Endodermal cell (in vitro differentiated cells): Measurements from ENCODE around the gene DPH2. TPM values are rescaled to one million over a fixed set of nuclear protein-coding genes. Genes with fewer than 3 reads are reported as not detected.

Experiments
- DNase-seq: peaks from one replicate; pipeline ENCODE4 v3.0.0-alpha.2; 2017
- H3K27ac ChIP-seq: 2 replicates; pipeline ENCODE4 v1.5.1; 2013; ENCODE audit warnings: mild to moderate bottlenecking, low read depth, low read length, moderate library complexity
- H3K27me3 ChIP-seq: 2 replicates; pipeline ENCODE4 v1.6.1; 2013; ENCODE audit warnings: mild to moderate bottlenecking, low read length, moderate library complexity; ENCODE audit not compliant: insufficient read depth, control insufficient read depth, poor library complexity, severe bottlenecking
- H3K36me3 ChIP-seq: 2 replicates; pipeline ENCODE4 v1.7.0; 2013; ENCODE audit warnings: mild to moderate bottlenecking, low read length, moderate library complexity; ENCODE audit not compliant: control insufficient read depth, insufficient read depth
- H3K4me1 ChIP-seq: one replicate; pipeline ENCODE4 v1.7.0; 2013; ENCODE audit warnings: low read length; ENCODE audit not compliant: control insufficient read depth, insufficient read depth
- H3K4me3 ChIP-seq: 2 replicates; pipeline ENCODE4 v1.5.1; 2013; ENCODE audit warnings: mild to moderate bottlenecking, low read length, moderate library complexity
- H3K9ac ChIP-seq: 2 replicates; pipeline ENCODE4 v1.6.1; 2013; ENCODE audit warnings: mild to moderate bottlenecking, low read length, moderate library complexity; ENCODE audit not compliant: poor library complexity, severe bottlenecking; ENCODE audit errors: extremely low read depth
- H3K9me3 ChIP-seq: 2 replicates; pipeline ENCODE4 v1.6.1; 2013; ENCODE audit warnings: mild to moderate bottlenecking, low read length, moderate library complexity; ENCODE audit not compliant: control insufficient read depth
- H3K27ac Mint-ChIP-seq: 2 replicates; pipeline ENCODE4 v1.8.0; 2020; ENCODE audit warnings: mixed read lengths
- H3K27me3 Mint-ChIP-seq: 2 replicates; pipeline ENCODE4 v1.8.0; 2021; ENCODE audit warnings: mild to moderate bottlenecking, mixed read lengths; ENCODE audit not compliant: insufficient read depth
- H3K36me3 Mint-ChIP-seq: 2 replicates; pipeline ENCODE4 v1.8.0; 2020; ENCODE audit warnings: low read depth, mixed read lengths
- H3K4me1 Mint-ChIP-seq: 2 replicates; pipeline ENCODE4 v1.8.0; 2020; ENCODE audit warnings: mixed read lengths
- H3K4me3 Mint-ChIP-seq: 2 replicates; pipeline ENCODE4 v1.8.0; 2020; ENCODE audit warnings: mild to moderate bottlenecking, moderate library complexity, mixed read lengths
- H3K9me3 Mint-ChIP-seq: 2 replicates; pipeline ENCODE4 v1.8.0; 2020; ENCODE audit warnings: mild to moderate bottlenecking, mixed read lengths
- CTCF ChIP-seq: fragments of 200-600 bp; sonication (generic); conservative IDR thresholded peaks from 2 replicates; pipeline ENCODE4 v1.5.0; 2021; ENCODE audit warnings: antibody characterized with exemption, mild to moderate bottlenecking
- WGBS, 2 experiments: methylation state at CpG; one replicate each; pipeline versions ENCODE4 v1.1.5 to v1.1.7; 2013; ENCODE audit warnings: missing lambda C conversion rate in 2 of 2, mixed read lengths in 1 of 2; ENCODE audit not compliant: insufficient coverage in 1 of 2, insufficient read length in 1 of 2; 5-methylcytosine and 5-hydroxymethylcytosine counted together
- total RNA-seq, 2 donors: library from RNA; stranded (reverse); fragmentation: NEBNext Ultra II Directional in 1 of 2; extraction: Animal tissue kit (Norgen Biotek cat#: 25700) in 1 of 2; gene quantifications; 2 replicates in 1 of 2; 3 replicates in 1 of 2; pipeline ENCODE4 v1.2.1, GENCODE V29; 2021

The DPH2 gene
- total RNA-seq, 2 donors from 2014 or later: 28.5 to 31.3 TPM

- 79 to 91% methylated on average over 6 of the region's 6 CpGs for whole genome bisulfite sequencing, 2 experiments
- H3K4me1 ChIP-seq: no peaks in the 10 kb centered on the region
- no peaks in the 10 kb centered on the region for H3K4me1 Mint-ChIP-seq
- no peaks in the 10 kb centered on the region for H3K27me3 ChIP-seq
- no peak overlapping the region for H3K4me3 Mint-ChIP-seq
- H3K9ac ChIP-seq: no peak overlapping the region
- no peaks in the 10 kb centered on the region for H3K9me3 Mint-ChIP-seq
- H3K36me3 ChIP-seq: no peaks in the 10 kb centered on the region
- H3K9me3 ChIP-seq: no peaks in the 10 kb centered on the region
- H3K27me3 Mint-ChIP-seq: no peaks in the 10 kb centered on the region
- H3K27ac ChIP-seq: no peak overlapping the region
- peaks cover 7% of the 10 kb centered on the region for H3K36me3 Mint-ChIP-seq
- no peak for TF ChIP-seq CTCF
- no peak overlapping the region for H3K27ac Mint-ChIP-seq
- no peak for DNase-seq
- H3K4me3 ChIP-seq: no peak overlapping the region
Observed at GRCh38 chr1:44020464-44020863, 50.7 kb downstream of the DPH2 start.

GRCh38 chr1:44021156-44021555, 51.3 kb downstream of the DPH2 start:
- Mint-ChIP-seq H3K27me3 (no peaks in the 10 kb centered on the region), H3K36me3 (peaks cover 7% of the 10 kb centered on the region), H3K4me3 (no peak overlapping the region), H3K4me1 (peaks cover 2% of the 10 kb centered on the region), H3K27ac (no peak overlapping the region), H3K9me3 (no peaks in the 10 kb centered on the region)
- Histone ChIP-seq H3K27me3 (no peaks in the 10 kb centered on the region), H3K27ac (no peak overlapping the region), H3K4me3 (no peak overlapping the region), H3K4me1 (no peaks in the 10 kb centered on the region), H3K9ac (no peak overlapping the region), H3K36me3 (no peaks in the 10 kb centered on the region), H3K9me3 (no peaks in the 10 kb centered on the region)
- no peak for TF ChIP-seq CTCF
- DNase-seq: no peak
- WGBS, 2 experiments: 81 to 89% methylated on average over 7 to 8 of the region's 8 CpGs

GRCh38 chr1:44021581-44022321, 51.9 kb downstream of the DPH2 start:
- Histone ChIP-seq H3K4me3 (no peak overlapping the region), H3K4me1 (no peaks in the 10 kb centered on the region), H3K9me3 (no peaks in the 10 kb centered on the region), H3K36me3 (no peaks in the 10 kb centered on the region), H3K9ac (no peak overlapping the region), H3K27me3 (no peaks in the 10 kb centered on the region), H3K27ac (no peak overlapping the region)
- WGBS, 2 experiments: 89 to 94% methylated on average over 6 to 10 of the region's 10 CpGs
- peak; percentile 53 for TF ChIP-seq CTCF
- Mint-ChIP-seq H3K4me1 (peaks cover 2% of the 10 kb centered on the region), H3K9me3 (no peaks in the 10 kb centered on the region), H3K36me3 (peaks cover 7% of the 10 kb centered on the region), H3K27ac (no peak overlapping the region), H3K4me3 (no peak overlapping the region), H3K27me3 (no peaks in the 10 kb centered on the region)
- DNase-seq: no peak

Other genes starting within 250 kb of the DPH2 start
- gene ARTN, start 36.2 kb upstream of the DPH2 start, total RNA-seq: 1 to 10 TPM; 3.3 to 4.4 TPM
- 10 to 100 TPM; 18.6 to 21.5 TPM for gene IPO13, start 23.1 kb upstream of the DPH2 start, total RNA-seq
- 100 to 1,000 TPM; 108 to 116 TPM for gene ATP6V0B, start 5.0 kb downstream of the DPH2 start, total RNA-seq
- 10 to 100 TPM; 62.7 to 72.7 TPM for gene B4GALT2, start 9.2 kb downstream of the DPH2 start, total RNA-seq
- 10 to 100 TPM; 26.6 to 31.1 TPM for gene CCDC24, start 21.6 kb downstream of the DPH2 start, total RNA-seq
- gene SLC6A9, start 61.5 kb downstream of the DPH2 start, total RNA-seq: 10 to 100 TPM in 1 of 2 donors, 1 to 10 TPM in 1; 5.7 to 11.4 TPM
- not detected for gene KLF17, start 148.8 kb downstream of the DPH2 start, total RNA-seq
- not detected for gene KLF18, start 171.6 kb downstream of the DPH2 start, total RNA-seq
- 10 to 100 TPM; 49.1 to 53.8 TPM for gene DMAP1, start 243.5 kb downstream of the DPH2 start, total RNA-seq